Lower leg skin (tissue), 4 donors: ENCODE data around the gene MYL12A. TPM values are rescaled to one million over a fixed set of nuclear protein-coding genes. Genes with fewer than 3 reads are reported as not detected.

Experiments used
- DNase-seq, 2 donors: peaks; one replicate each; pipeline ENCODE4 v3.0.0-alpha.2; 2019; ENCODE audit warnings: low spot score in 2 of 2
- H3K4me3 ChIP-seq: fragments of 200-600 bp; sonication (generic); 2 replicates; pipeline ENCODE4 v1.5.1; 2017; ENCODE audit warnings: mild to moderate bottlenecking, low read depth; ENCODE audit not compliant: poor library complexity, severe bottlenecking
- CTCF ChIP-seq, 3 donors: fragments of 450-650 bp; IDR thresholded peaks; one replicate each; pipeline ENCODE4 v1.5.1; 2016; ENCODE audit warnings: antibody characterized with exemption in 3 of 3, mild to moderate bottlenecking in 3 of 3, moderate library complexity in 2 of 3
- POLR2A ChIP-seq, 2 donors: fragments of 450-650 bp; IDR thresholded peaks; one replicate each; pipeline ENCODE4 v1.6.1; 2016 to 2017; ENCODE audit warnings: antibody characterized with exemption in 2 of 2, mild to moderate bottlenecking in 1 of 2, moderate library complexity in 1 of 2
- WGBS, 2 donors: methylation state at CpG; one replicate each; pipeline ENCODE4 v1.1.5; 2018; 5-methylcytosine and 5-hydroxymethylcytosine counted together
- intact Hi-C: fragments of 100-400 bp; cut with DNase I; formaldehyde crosslinking; loops from one replicate; pipeline ENCODE4 v1.15.0; 2023; ENCODE audit warnings: low total_unique reads
- total RNA-seq, 4 donors: library from RNA; depleted of rRNA; stranded (reverse); fragments of >200 nt; gene quantifications; one replicate each; pipeline ENCODE4 v1.1.0, GENCODE V29; 2016

Gene MYL12A
- total RNA-seq, 4 donors from 2014 or later: 240 to 337 (median 294) TPM

GRCh38 chr18:3245185-3245564, 2.4 kb upstream of the MYL12A start:
- no peak for DNase-seq
- TF ChIP-seq CTCF (IDR thresholded peaks at IDR 0.05) (no peak), POLR2A (IDR thresholded peaks at IDR 0.05) (no peak)
- WGBS, 2 donors: 46 to 66% methylated on average over 1 of the region's 1 CpG
- intact Hi-C loops: no loop called here
- no peak overlapping the region for H3K4me3 ChIP-seq

DNA sequence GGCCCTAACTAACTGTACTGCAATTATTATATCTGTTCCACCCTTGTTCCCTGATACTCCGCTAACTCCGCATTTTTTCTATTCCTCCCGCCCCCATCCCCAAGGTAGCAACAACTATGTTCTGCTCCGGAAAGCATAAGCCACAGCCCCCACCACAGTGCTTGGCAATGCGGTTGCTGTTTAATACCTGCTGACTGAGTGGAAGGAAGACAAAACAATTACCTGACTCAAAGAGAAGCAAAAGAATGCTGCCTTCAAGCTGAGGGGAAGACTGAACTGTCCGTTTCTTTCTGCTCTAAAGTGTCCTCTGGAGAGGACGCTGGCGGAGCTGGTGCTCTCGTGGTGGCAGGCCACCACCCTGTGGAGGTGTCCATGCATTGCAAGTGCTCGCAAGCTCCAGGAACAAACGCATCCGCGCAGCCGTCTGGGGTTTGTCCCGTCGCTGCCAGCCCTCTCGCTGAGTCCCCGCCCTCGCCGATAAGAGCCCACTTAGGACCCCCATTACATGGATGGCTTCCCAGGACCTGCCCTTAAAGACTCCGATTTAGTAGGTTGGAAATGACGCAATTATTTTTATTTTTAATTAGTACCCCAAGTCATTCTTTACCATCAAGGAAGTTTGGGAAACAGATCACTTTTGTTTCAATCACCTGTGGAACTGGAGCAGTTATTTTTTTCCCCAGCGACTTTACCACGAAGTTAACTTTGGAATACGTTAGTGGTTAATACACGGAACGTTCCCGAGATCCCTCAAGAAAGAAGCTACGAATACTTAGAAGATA, 1.6 kb upstream of the MYL12A start:
- H3K4me3 ChIP-seq: peak overlapping the region; percentile 12
- TF ChIP-seq POLR2A (IDR thresholded peaks at IDR 0.05) (no peak), CTCF (IDR thresholded peaks at IDR 0.05) (peak in 1 of 3 donors; percentile 81)
- intact Hi-C loops: loop anchor here (2.0 kb wide), 1 partner anchor 311 kb away; no protein-coding TSS in a partner anchor
- 7% methylated on average over 29 of the region's 29 CpGs for WGBS, 2 donors
- peak; percentile 86 to 97 for DNase-seq

DNA sequence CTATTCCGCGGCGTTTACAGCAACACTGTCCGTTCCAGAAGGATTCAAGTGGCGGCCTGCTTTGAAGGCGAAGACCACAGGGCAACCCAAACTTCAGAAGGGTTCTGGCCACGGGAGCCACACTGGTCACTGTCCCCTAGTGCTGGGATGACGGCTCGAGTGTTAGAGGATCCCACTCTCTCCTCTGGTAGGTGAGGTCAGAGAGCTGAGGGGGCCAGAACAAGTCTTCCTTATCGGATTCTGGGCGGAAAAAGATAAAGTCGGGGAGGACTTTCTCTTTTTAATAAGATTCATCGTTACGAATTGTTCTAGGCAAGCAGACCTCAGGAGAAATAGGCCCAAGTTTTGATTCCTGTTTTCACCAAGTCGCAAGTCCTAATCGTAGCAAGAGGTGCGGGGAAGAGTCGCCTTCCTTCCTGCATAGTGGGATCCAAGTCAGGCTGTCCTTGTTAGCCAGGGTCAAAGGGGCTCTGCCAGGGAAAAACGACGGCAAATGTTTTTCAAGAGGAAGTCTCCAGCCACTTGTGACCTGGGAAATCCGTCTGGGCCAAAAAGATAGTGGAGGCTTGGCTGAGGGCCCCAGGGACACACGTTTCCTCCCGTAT, 864 bp upstream of the MYL12A start:
- H3K4me3 ChIP-seq: peak overlapping the region; percentile 12
- DNase-seq: peak; percentile 60 to 90
- intact Hi-C loops: loop anchor here (2.0 kb wide), 1 partner anchor 312 kb away; no protein-coding TSS in a partner anchor
- no peak for TF ChIP-seq CTCF (IDR thresholded peaks at IDR 0.05)
- TF ChIP-seq POLR2A (IDR thresholded peaks at IDR 0.05): no peak
- 31 to 38% methylated on average over 21 to 23 of the region's 23 CpGs for WGBS, 2 donors

DNA sequence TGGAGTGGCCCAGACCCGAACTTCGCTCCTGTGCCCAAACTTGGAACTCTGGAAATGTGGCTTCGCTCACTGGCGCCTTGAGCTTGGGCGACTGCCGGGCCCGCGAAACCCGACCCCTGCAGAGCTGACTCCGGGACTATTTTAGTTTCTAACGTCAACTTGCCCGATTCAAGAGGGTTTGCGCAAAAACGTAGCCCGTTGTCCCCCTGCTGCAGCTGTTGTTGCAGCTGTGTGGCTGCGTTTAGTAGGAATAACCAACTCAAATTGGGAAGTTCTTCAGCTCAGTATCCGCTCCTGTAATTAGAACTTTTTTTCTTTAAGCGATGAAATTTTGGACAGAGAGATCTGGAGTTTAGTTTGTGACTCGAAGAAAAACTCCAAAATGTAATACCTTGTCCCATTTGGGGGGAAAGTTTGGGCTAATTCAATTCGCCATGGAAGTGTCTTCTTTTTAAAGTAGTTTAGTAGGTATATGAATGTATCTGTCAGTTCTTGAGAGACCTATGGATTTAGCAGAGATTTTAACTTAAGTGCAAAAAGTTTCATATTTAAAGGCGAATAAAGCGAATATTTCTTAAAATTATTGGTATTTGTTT, 559 bp downstream of the MYL12A start:
- WGBS, 2 donors: 0 to 1% methylated on average over 22 of the region's 22 CpGs
- H3K4me3 ChIP-seq: peak overlapping the region; percentile 97
- TF ChIP-seq POLR2A (IDR thresholded peaks at IDR 0.05) (no peak), CTCF (IDR thresholded peaks at IDR 0.05) (no peak)
- DNase-seq: no peak
- intact Hi-C loops: no loop called here

GRCh38 chr18:3248658-3249359, 1.2 kb downstream of the MYL12A start:
- DNase-seq: peak in 1 of 2 donors; percentile 42
- intact Hi-C loops: no loop called here
- 13 to 15% methylated on average over 9 of the region's 9 CpGs for WGBS, 2 donors
- TF ChIP-seq CTCF (IDR thresholded peaks at IDR 0.05) (no peak), POLR2A (IDR thresholded peaks at IDR 0.05) (no peak)
- H3K4me3 ChIP-seq: no peak overlapping the region
